Activated naive CD4-positive, alpha-beta T cell treated with anti-CD3 and anti-CD28 coated beads, Interleukin-2, amount 50 U/mL, for 24 hours (primary cell): ENCODE results near the gene TCF12.

Experiments
- H3K27ac Mint-ChIP-seq: one replicate; pipeline ENCODE4 v1.8.0; 2021; ENCODE audit warnings: mild to moderate bottlenecking, mixed read lengths
- H3K27me3 Mint-ChIP-seq: one replicate; pipeline ENCODE4 v1.8.0; 2021; ENCODE audit warnings: mixed read lengths
- H3K36me3 Mint-ChIP-seq: one replicate; pipeline ENCODE4 v1.8.0; 2021; ENCODE audit warnings: mixed read lengths
- H3K4me1 Mint-ChIP-seq: one replicate; pipeline ENCODE4 v1.8.0; 2021; ENCODE audit warnings: mixed read lengths
- H3K4me3 Mint-ChIP-seq: one replicate; pipeline ENCODE4 v1.8.0; 2021; ENCODE audit warnings: mild to moderate bottlenecking, mixed read lengths
- H3K9me3 Mint-ChIP-seq: one replicate; pipeline ENCODE4 v1.8.0; 2021; ENCODE audit warnings: mixed read lengths

Gene TCF12

GRCh38 chr15:57053470-57053869 lies 135.0 kb downstream of the TCF12 start:
- no peaks in the 10 kb centered on the region for H3K27me3 Mint-ChIP-seq
- no peak overlapping the region for H3K27ac Mint-ChIP-seq
- H3K9me3 Mint-ChIP-seq = no peaks in the 10 kb centered on the region
- H3K36me3 Mint-ChIP-seq = peaks cover 2% of the 10 kb centered on the region
- H3K4me1 Mint-ChIP-seq = peaks cover 73% of the 10 kb centered on the region
- no peak overlapping the region for H3K4me3 Mint-ChIP-seq

DNA sequence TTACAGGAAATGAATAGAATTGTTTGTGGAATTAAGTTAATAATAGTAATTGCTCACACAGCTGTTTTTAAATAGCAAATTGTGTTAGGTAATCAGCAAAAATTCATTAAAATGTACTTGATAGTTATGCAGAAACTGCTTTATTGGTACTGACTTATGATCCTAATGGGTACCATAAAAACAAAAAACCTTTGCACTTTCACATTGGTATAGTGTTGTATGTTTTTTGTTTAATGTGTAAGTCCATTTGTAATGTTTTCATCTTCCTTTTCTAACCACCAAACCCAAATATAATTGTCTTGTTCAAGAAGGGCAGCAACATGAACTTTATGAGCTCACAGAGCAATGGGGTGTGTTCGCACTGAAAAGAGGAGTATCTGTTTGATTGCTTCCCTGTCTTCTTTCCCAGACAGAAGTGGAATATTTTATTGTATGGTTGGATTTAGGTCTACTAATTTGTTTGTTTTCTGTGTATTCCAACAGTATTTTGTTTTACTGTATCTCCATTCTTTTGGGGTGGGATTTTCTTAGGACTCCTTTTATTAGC lies 135.8 kb downstream of the TCF12 start:
- no peaks in the 10 kb centered on the region for H3K27me3 Mint-ChIP-seq
- no peak overlapping the region for H3K27ac Mint-ChIP-seq
- no peaks in the 10 kb centered on the region for H3K9me3 Mint-ChIP-seq
- no peaks in the 10 kb centered on the region for H3K36me3 Mint-ChIP-seq
- peaks cover 74% of the 10 kb centered on the region for H3K4me1 Mint-ChIP-seq
- no peak overlapping the region for H3K4me3 Mint-ChIP-seq

- no peaks in the 10 kb centered on the region for H3K9me3 Mint-ChIP-seq
- H3K27me3 Mint-ChIP-seq = no peaks in the 10 kb centered on the region
- H3K4me3 Mint-ChIP-seq = no peak overlapping the region
- H3K27ac Mint-ChIP-seq = no peak overlapping the region
- no peaks in the 10 kb centered on the region for H3K36me3 Mint-ChIP-seq
- peaks cover 71% of the 10 kb centered on the region for H3K4me1 Mint-ChIP-seq
These were observed 137.9 kb downstream of the TCF12 start for GRCh38 chr15:57056357-57056756.

DNA sequence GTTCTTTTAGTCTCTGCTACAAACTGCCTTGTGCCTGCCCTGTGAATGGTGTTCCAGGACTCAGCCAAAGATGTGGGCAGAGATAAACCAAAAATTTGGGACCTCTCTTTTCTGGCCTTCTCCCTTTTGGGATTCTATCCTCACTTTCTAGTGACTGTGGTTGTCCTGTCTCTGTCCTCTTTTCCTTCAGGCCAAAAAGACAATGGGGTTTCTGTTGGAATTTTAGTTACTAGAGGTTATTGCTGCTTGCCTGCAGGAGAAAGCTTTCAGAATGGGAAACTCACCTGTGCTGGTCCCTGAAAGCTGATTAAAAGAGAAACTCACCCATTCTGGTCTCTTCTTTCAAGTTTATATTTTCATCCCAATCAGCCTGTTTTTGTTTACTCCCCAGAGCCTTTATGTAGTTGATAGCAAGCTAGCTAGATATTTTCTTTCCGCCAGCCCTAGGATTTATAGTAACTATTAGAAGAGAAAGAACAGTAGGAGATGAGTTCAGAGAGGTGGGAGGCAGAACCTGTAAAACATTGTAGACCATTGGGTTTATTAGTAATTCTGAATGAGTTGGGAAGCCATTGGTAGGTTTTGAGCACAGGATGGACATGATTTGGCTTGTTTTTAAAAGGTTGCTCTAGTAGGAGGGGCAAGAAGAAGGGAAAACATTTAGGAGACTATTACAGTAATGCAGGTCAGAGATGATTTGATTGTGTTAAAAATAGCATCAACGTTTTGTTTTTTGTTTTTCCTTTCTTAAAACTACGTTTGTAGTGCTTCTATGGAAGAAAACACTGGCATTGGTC lies 138.9 kb downstream of the TCF12 start:
- no peaks in the 10 kb centered on the region for H3K27me3 Mint-ChIP-seq
- H3K36me3 Mint-ChIP-seq = no peaks in the 10 kb centered on the region
- no peak overlapping the region for H3K27ac Mint-ChIP-seq
- no peak overlapping the region for H3K4me3 Mint-ChIP-seq
- no peaks in the 10 kb centered on the region for H3K9me3 Mint-ChIP-seq
- H3K4me1 Mint-ChIP-seq = peaks cover 62% of the 10 kb centered on the region

DNA sequence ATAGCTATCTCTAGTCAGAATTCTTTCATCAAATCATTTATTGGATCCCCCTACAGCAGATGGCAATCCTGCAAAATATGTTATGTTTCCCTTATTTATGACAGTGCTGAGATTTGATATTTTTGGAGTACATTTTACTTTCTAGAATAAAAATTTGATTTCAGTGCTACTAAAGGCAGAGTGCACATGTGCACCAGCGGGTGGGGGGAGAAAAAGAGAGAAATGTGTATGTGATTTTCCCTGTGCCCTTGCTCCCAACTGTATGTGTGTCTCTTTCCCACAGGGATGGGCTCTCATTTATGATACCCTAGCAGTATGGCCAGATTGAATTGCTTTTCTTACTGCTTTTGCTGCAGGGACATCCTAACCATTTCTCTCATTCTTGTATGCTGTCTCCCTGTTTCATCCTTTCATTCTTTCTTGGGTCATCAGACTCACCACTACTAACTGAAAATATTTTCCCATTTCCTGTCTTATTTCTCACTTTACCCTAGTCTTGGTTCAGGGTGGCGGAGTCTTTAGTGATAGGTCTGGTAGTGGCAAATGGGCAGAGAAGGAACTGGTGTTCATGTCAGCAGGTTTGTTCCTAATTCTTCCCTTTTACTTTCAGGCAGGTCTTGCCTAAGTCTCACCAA lies 140.7 kb downstream of the TCF12 start:
- Mint-ChIP-seq H3K4me1 (peaks cover 58% of the 10 kb centered on the region), H3K4me3 (no peak overlapping the region), H3K27ac (no peak overlapping the region)

DNA sequence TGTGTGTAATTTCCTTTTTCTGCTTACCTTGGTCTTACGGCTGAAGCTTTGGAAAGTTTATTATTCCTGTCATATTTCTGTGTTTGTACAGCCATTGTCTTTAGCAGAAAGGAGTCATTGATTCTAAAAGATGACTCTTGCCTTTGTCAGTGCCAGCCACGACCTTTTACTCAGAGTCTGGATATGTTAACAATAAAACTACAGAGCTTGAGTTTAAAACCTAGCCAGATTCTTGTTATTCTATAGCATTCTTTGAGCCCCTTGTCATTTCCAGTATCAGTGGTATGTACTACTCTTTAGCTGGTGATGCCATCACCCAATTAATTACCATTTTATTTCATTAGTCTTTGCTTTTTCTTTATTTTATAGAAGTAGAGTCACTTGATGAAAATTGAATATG lies 142.4 kb downstream of the TCF12 start:
- no peaks in the 10 kb centered on the region for H3K27me3 Mint-ChIP-seq
- no peak overlapping the region for H3K27ac Mint-ChIP-seq
- H3K4me1 Mint-ChIP-seq = peaks cover 50% of the 10 kb centered on the region
- no peak overlapping the region for H3K4me3 Mint-ChIP-seq
- H3K36me3 Mint-ChIP-seq = peaks cover 7% of the 10 kb centered on the region
- no peaks in the 10 kb centered on the region for H3K9me3 Mint-ChIP-seq

More for the DNA sequence above, 140.7 kb downstream of the TCF12 start:
- H3K27me3 Mint-ChIP-seq = no peaks in the 10 kb centered on the region
- peaks cover 2% of the 10 kb centered on the region for H3K36me3 Mint-ChIP-seq
- no peaks in the 10 kb centered on the region for H3K9me3 Mint-ChIP-seq

GRCh38 chr15:57061281-57061680 lies 142.8 kb downstream of the TCF12 start:
- H3K9me3 Mint-ChIP-seq = no peaks in the 10 kb centered on the region

DNA sequence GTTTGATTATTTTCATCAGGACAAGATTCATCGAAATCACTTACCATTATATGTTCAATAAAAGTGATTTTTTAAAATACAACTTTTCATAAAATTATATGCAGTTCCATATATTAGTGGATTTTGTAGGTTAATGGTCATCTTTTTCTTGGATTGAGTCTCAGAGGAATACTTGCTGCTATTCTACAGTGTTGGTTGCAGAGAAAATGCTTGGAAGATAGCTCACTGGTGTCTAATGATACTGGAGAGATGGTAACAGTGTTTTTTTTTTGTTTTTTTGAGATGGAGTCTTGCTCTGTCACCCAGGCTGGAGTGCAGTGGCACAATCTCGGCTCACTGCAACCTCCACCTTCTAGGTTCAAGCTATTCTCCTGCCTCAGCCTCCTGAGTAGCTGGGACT lies 143.3 kb downstream of the TCF12 start:
- H3K4me3 Mint-ChIP-seq = no peak overlapping the region
- peaks cover 7% of the 10 kb centered on the region for H3K36me3 Mint-ChIP-seq
- H3K27me3 Mint-ChIP-seq = no peaks in the 10 kb centered on the region
- H3K27ac Mint-ChIP-seq = no peak overlapping the region
- H3K4me1 Mint-ChIP-seq = peaks cover 47% of the 10 kb centered on the region
- H3K9me3 Mint-ChIP-seq = no peaks in the 10 kb centered on the region

More at GRCh38 chr15:57061281-57061680, 142.8 kb downstream of the TCF12 start:
- Mint-ChIP-seq H3K36me3 (peaks cover 7% of the 10 kb centered on the region), H3K27ac (no peak overlapping the region), H3K4me1 (peaks cover 48% of the 10 kb centered on the region), H3K27me3 (no peaks in the 10 kb centered on the region), H3K4me3 (no peak overlapping the region)

GRCh38 chr15:57064033-57064432 lies 145.6 kb downstream of the TCF12 start:
- no peaks in the 10 kb centered on the region for H3K27me3 Mint-ChIP-seq
- H3K4me3 Mint-ChIP-seq = no peak overlapping the region
- H3K27ac Mint-ChIP-seq = no peak overlapping the region
- H3K4me1 Mint-ChIP-seq = peaks cover 40% of the 10 kb centered on the region
- peaks cover 11% of the 10 kb centered on the region for H3K36me3 Mint-ChIP-seq
- H3K9me3 Mint-ChIP-seq = no peaks in the 10 kb centered on the region

- Mint-ChIP-seq H3K4me3 (no peak overlapping the region), H3K27me3 (no peaks in the 10 kb centered on the region), H3K36me3 (peaks cover 8% of the 10 kb centered on the region), H3K4me1 (peaks cover 55% of the 10 kb centered on the region), H3K27ac (no peak overlapping the region), H3K9me3 (no peaks in the 10 kb centered on the region)
These were observed 151.0 kb downstream of the TCF12 start for GRCh38 chr15:57069423-57069822.

DNA sequence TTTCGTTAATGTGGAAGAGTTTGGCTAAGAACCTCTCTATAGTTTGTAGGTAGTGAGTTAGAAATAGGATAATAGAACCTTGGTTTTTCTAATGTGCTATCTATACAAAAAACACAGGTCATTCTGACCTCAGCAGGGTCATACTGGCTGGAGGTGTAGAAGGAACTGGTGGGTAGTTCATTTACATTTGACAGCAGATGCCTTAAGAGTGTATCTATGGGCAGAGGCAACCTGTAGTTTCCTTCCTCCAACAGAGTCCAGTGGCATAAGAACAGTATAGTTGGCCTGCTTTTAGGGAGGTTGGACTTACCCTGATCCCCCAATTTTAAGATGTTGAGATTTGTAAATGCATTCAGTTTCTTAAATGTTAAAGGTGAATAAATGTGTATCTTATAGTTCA lies 152.2 kb downstream of the TCF12 start:
- Mint-ChIP-seq H3K36me3 (peaks cover 4% of the 10 kb centered on the region), H3K27me3 (no peaks in the 10 kb centered on the region), H3K4me1 (peaks cover 58% of the 10 kb centered on the region), H3K9me3 (no peaks in the 10 kb centered on the region), H3K27ac (no peak overlapping the region), H3K4me3 (no peak overlapping the region)

DNA sequence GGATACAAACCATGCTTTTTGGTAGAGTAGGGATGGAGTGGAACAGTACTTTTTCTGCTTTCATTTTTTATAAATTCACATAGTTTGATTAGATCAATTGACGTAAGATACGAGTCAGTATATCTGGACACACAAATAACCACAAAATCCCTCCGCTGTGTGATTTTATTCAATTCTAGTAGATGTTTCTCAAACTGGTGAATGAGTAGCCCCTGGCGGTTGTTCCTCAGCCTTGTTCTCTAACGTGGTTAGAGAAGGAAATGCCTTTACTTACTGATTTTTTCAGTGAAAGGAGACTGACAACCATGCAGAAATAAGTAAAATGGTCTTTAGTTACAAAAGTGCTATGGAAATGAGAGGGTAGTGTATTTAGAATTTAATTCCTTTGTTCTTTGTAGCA lies 161.0 kb downstream of the TCF12 start:
- Mint-ChIP-seq H3K27ac (no peak overlapping the region), H3K9me3 (no peaks in the 10 kb centered on the region), H3K27me3 (no peaks in the 10 kb centered on the region), H3K4me3 (no peak overlapping the region), H3K4me1 (peaks cover 46% of the 10 kb centered on the region), H3K36me3 (no peaks in the 10 kb centered on the region)

DNA sequence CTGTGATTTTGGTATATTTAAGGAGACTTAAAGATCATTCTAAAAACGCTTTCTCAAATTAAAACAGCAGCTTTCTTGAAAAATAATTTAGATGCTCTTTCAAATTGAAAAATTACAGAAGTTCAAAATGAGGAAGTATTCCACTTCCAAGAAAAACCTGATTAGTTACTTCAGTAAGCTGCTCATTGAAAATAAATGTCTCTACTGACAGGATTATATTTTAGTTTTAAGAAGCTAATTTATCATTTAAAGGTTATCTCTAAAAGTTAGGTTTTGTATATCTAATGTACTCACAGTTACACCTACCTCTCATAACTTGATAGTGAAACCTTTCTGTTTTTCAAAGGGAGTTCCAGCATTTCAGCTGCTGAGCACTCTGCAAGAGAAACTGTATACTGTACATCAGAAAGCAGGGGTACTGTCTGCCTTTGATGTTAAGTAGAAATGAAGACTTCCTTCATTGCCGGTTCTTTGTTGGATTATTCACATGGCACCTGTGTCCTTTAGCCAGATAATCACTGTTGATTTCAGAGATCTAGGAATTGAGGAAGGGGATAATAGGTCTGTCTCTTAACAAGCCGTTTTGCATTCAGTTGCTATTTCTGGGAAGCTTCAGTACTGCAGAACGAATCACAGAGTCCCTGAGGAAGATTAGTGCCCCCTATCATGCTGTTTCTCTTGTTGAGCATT lies 161.6 kb downstream of the TCF12 start:
- no peak overlapping the region for H3K27ac Mint-ChIP-seq
- H3K4me1 Mint-ChIP-seq = peaks cover 48% of the 10 kb centered on the region
- no peaks in the 10 kb centered on the region for H3K36me3 Mint-ChIP-seq
- no peaks in the 10 kb centered on the region for H3K9me3 Mint-ChIP-seq
- H3K4me3 Mint-ChIP-seq = no peak overlapping the region
- H3K27me3 Mint-ChIP-seq = no peaks in the 10 kb centered on the region

GRCh38 chr15:57082054-57082728 lies 163.7 kb downstream of the TCF12 start:
- Mint-ChIP-seq H3K27me3 (no peaks in the 10 kb centered on the region), H3K4me3 (no peak overlapping the region), H3K9me3 (no peaks in the 10 kb centered on the region), H3K36me3 (no peaks in the 10 kb centered on the region), H3K27ac (no peak overlapping the region), H3K4me1 (peaks cover 43% of the 10 kb centered on the region)

- no peak overlapping the region for H3K4me3 Mint-ChIP-seq
- H3K27ac Mint-ChIP-seq = no peak overlapping the region
- peaks cover 47% of the 10 kb centered on the region for H3K4me1 Mint-ChIP-seq
- no peaks in the 10 kb centered on the region for H3K27me3 Mint-ChIP-seq
- H3K9me3 Mint-ChIP-seq = no peaks in the 10 kb centered on the region
- no peaks in the 10 kb centered on the region for H3K36me3 Mint-ChIP-seq
These were observed 165.7 kb downstream of the TCF12 start for GRCh38 chr15:57084192-57084591.
